Tibial nerve (tissue), 4 donors: ENCODE results near the gene TEPSIN. TPM values are rescaled to one million over a fixed set of nuclear protein-coding genes. Genes with fewer than 3 reads are reported as not detected.

Experiments used
- DNase-seq, 2 donors: peaks; one replicate each; pipeline ENCODE4 v3.0.0-alpha.2; 2019; ENCODE audit warnings: low spot score in 2 of 2
- H3K27ac ChIP-seq, 4 donors: fragments of 200-600 bp; sonication (generic) in 3 of 4; one replicate each; pipeline ENCODE4 v1.5.1; 2017 to 2019; ENCODE audit warnings: mild to moderate bottlenecking in 1 of 4
- H3K27me3 ChIP-seq, 2 donors: fragments of 200-600 bp; sonication (generic) in 1 of 2; one replicate each; pipeline versions ENCODE4 v1.5.1 to v1.6.0; 2017 to 2019
- H3K36me3 ChIP-seq, 3 donors: fragments of 200-600 bp; sonication (generic); one replicate each; pipeline ENCODE4 v1.5.1; 2018 to 2019
- H3K4me1 ChIP-seq, 4 donors: fragments of 200-600 bp; sonication (generic) in 3 of 4; one replicate each; pipeline ENCODE4 v1.5.1; 2017 to 2019
- H3K4me3 ChIP-seq, 4 donors: fragments of 200-600 bp; sonication (generic) in 3 of 4; one replicate each; pipeline ENCODE4 v1.5.1; 2017 to 2019; ENCODE audit warnings: mild to moderate bottlenecking in 1 of 4, moderate library complexity in 1 of 4
- H3K9me3 ChIP-seq, 4 donors: fragments of 200-600 bp; sonication (generic) in 3 of 4; one replicate each; pipeline ENCODE4 v1.5.1; 2017 to 2019
- EP300 ChIP-seq, 2 donors: sonication (generic); formaldehyde crosslinking; IDR thresholded peaks; one replicate each; pipeline ENCODE4 v1.6.1; 2017; ENCODE audit warnings: antibody characterized with exemption in 2 of 2, mild to moderate bottlenecking in 1 of 2
- POLR2A ChIP-seq, 2 donors: fragments of 450-650 bp; IDR thresholded peaks; one replicate each; pipeline ENCODE4 v1.6.1; 2017; ENCODE audit warnings: antibody characterized with exemption in 2 of 2, mild to moderate bottlenecking in 2 of 2, moderate library complexity in 2 of 2
- WGBS, 2 donors: methylation state at CpG; one replicate each; pipeline ENCODE4 v1.1.5; 2018; 5-methylcytosine and 5-hydroxymethylcytosine counted together
- total RNA-seq, 4 donors: library from RNA; depleted of rRNA; stranded (reverse); fragments of >200 nt; gene quantifications; one replicate each; pipeline ENCODE4 v1.1.0, GENCODE V29; 2016
- TF ChIP-seq, protein P1 (sequence below), 5 experiments: fragments of 200-600 bp in 3 of 5; fragments of 450-650 bp in 2 of 5; sonication (generic) in 3 of 5; IDR thresholded peaks; one replicate each; pipeline ENCODE4 v1.5.1; 2016 to 2019; ENCODE audit warnings: antibody characterized with exemption in 5 of 5, mild to moderate bottlenecking in 3 of 5, moderate library complexity in 2 of 5

TEPSIN gene
- total RNA-seq, 4 donors from 2014 or later = 41.5 to 102 (median 73.9) TPM

DNA sequence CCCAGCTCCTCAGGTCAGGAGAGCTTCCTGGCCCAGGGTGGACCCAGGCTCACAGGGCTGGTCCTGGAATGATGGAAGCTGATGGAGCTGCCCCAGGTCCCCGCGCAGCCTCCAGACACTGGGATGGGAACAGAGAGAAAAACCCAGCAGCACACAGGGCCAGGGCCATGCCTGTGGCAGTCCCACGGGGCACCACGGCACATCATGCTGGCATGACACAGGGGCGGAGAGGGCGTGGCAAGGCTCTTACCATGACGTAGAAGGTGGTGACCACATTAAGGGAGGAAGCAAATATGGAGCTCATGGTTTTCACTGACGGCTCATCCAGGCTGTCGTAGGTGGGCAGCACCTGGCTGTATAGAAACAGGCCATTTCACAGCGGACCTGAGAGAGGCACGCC, 37.9 kb upstream of the TEPSIN start:
- Histone ChIP-seq H3K9me3 (no peaks in the 10 kb centered on the region), H3K27me3 (no peaks in the 10 kb centered on the region), H3K27ac (no peak overlapping the region), H3K4me1 (no peaks in the 10 kb centered on the region), H3K4me3 (no peak overlapping the region), H3K36me3 (peaks cover 0 to 99% (median 0%) of the 10 kb centered on the region in 3 donors)
- no peak for DNase-seq
- 85 to 88% methylated on average over 9 to 11 of the region's 11 CpGs for WGBS, 2 donors
- TF ChIP-seq, protein P1, sequence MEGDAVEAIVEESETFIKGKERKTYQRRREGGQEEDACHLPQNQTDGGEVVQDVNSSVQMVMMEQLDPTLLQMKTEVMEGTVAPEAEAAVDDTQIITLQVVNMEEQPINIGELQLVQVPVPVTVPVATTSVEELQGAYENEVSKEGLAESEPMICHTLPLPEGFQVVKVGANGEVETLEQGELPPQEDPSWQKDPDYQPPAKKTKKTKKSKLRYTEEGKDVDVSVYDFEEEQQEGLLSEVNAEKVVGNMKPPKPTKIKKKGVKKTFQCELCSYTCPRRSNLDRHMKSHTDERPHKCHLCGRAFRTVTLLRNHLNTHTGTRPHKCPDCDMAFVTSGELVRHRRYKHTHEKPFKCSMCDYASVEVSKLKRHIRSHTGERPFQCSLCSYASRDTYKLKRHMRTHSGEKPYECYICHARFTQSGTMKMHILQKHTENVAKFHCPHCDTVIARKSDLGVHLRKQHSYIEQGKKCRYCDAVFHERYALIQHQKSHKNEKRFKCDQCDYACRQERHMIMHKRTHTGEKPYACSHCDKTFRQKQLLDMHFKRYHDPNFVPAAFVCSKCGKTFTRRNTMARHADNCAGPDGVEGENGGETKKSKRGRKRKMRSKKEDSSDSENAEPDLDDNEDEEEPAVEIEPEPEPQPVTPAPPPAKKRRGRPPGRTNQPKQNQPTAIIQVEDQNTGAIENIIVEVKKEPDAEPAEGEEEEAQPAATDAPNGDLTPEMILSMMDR (IDR thresholded peaks at IDR 0.05) = no peak
- TF ChIP-seq POLR2A (IDR thresholded peaks at IDR 0.05) = no peak
- no peak for TF ChIP-seq EP300 (IDR thresholded peaks at IDR 0.05)

DNA sequence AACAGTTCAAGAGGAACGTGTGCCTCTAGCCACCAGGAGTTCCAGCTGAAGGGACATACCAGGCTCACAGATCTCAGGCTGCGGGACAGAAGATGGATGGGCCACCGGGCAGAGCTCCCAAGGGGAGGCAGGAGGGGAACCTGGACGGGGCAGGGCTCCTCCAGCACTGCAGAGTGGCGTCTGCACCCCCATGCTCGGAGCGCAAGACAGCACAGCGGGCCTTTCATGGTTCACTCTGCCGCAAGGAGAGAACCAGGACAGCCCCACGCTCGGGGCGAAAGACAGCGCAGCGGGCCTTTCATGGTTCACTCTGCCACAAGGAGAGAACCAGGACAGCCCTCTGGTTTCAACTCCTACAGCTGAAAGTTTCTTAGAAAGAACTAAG, 35.6 kb upstream of the TEPSIN start:
- 93 to 95% methylated on average over 14 of the region's 14 CpGs for WGBS, 2 donors
- Histone ChIP-seq H3K36me3 (peaks cover 0 to 99% (median 8%) of the 10 kb centered on the region in 3 donors), H3K4me1 (no peaks in the 10 kb centered on the region), H3K27me3 (no peaks in the 10 kb centered on the region), H3K4me3 (no peak overlapping the region), H3K27ac (no peak overlapping the region), H3K9me3 (no peaks in the 10 kb centered on the region)
- no peak for TF ChIP-seq EP300 (IDR thresholded peaks at IDR 0.05)
- TF ChIP-seq POLR2A (IDR thresholded peaks at IDR 0.05) = no peak
- TF ChIP-seq, protein P1 (IDR thresholded peaks at IDR 0.05) = no peak
- DNase-seq = no peak

DNA sequence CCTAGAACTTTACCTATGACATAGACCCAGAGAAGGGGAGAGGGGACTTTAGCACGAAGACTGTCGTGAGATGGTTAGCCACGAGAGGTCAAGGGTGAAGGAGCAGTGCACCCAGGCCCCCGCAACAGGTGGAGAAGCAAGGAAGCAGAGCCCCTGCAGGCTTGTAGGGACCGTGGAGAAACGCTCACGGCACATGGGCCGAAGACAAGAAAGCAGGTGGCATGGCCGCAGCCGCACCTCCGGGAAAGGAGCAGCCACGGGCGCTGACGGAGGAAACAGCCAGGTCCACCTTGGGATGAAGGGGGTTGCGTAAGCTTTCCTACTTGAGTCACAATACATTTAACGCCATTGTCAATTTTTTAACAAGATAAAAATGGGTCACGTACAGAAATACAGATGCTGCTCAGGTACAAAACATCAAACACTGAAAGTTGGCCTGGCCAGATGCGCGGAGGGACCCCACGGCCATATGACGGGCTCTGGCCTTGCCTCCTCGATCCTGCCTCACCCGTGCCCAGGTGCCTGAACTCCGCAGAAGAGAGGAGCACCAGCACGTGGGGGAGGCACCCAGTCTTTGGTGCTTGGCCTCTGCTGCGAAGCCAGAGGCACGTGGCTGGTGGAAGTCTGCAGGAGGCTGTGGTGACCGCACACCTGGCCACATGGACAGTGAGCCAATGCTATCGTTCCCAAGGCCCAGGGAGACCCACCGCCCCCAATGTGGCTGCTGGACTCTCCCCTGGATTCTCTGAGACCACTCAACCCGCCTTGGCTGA, 35.0 kb upstream of the TEPSIN start:
- TF ChIP-seq, protein P1 (IDR thresholded peaks at IDR 0.05) = no peak
- no peak for TF ChIP-seq POLR2A (IDR thresholded peaks at IDR 0.05)
- no peak for TF ChIP-seq EP300 (IDR thresholded peaks at IDR 0.05)
- Histone ChIP-seq H3K9me3 (no peaks in the 10 kb centered on the region), H3K27me3 (no peaks in the 10 kb centered on the region), H3K4me3 (no peak overlapping the region), H3K36me3 (peaks cover 0 to 99% (median 8%) of the 10 kb centered on the region in 3 donors), H3K27ac (no peak overlapping the region), H3K4me1 (no peaks in the 10 kb centered on the region)
- no peak for DNase-seq
- WGBS, 2 donors = 89 to 91% methylated on average over 30 to 31 of the region's 31 CpGs

DNA sequence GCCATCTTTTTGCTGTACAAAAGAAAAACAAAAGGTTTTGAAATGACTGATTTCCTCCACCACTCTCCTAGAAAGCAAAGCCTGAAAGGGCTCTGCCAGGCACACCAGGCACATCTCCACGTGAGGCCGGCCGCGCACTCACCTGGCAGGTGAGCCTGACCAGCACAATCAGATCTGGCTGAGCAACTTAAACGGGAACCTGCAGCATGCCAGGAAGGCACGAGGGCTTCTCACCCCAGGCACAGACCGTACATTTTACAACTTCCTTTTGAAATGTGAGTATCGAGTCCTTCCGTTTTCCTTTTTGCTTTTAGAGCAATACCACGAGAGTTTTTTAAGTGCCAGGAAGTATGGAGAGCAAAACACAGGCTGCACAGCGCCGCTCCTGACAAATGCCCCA, 33.8 kb upstream of the TEPSIN start:
- H3K4me3 ChIP-seq = no peak overlapping the region
- H3K4me1 ChIP-seq = no peaks in the 10 kb centered on the region
- no peak for DNase-seq
- no peaks in the 10 kb centered on the region for H3K9me3 ChIP-seq
- TF ChIP-seq EP300 (IDR thresholded peaks at IDR 0.05) (peak in 1 of 2 donors; percentile 24), POLR2A (IDR thresholded peaks at IDR 0.05) (no peak)
- TF ChIP-seq, protein P1 (IDR thresholded peaks at IDR 0.05) = no peak
- no peak overlapping the region for H3K27ac ChIP-seq
- no peaks in the 10 kb centered on the region for H3K27me3 ChIP-seq
- WGBS, 2 donors = 73 to 80% methylated on average over 12 of the region's 12 CpGs
- H3K36me3 ChIP-seq = peaks cover 0 to 99% (median 8%) of the 10 kb centered on the region in 3 donors

DNA sequence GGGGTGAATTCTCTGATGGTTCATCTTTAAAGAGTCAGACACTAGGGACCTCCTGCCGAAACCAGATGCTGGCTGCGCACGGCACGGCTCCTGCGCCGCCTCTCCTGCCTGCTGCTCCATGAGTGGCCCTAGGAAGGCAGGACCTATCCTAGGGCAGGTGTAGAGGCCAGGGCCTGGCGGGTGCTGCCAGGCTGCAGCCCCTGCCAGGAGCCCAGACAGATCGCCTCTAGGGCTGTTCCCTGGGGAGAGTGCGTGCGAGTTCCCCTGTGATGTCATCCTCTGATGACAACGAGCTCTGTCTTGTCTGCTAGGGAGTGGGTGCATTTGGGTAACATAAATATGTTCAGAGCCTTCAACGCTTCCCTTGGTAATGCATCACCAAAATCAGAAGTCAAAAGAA, 32.4 kb upstream of the TEPSIN start:
- Histone ChIP-seq H3K4me1 (no peaks in the 10 kb centered on the region), H3K27me3 (no peaks in the 10 kb centered on the region), H3K27ac (no peak overlapping the region), H3K4me3 (no peak overlapping the region), H3K36me3 (peaks cover 0 to 94% (median 8%) of the 10 kb centered on the region in 3 donors), H3K9me3 (no peaks in the 10 kb centered on the region)
- WGBS, 2 donors = 90 to 91% methylated on average over 12 of the region's 12 CpGs
- DNase-seq = no peak
- TF ChIP-seq POLR2A (IDR thresholded peaks at IDR 0.05) = no peak
- TF ChIP-seq, protein P1 (IDR thresholded peaks at IDR 0.05) = no peak
- TF ChIP-seq EP300 (IDR thresholded peaks at IDR 0.05) = no peak
